Keratinocyte (primary cell): ENCODE measurements around the gene VAMP1. TPM values are rescaled to one million over a fixed set of nuclear protein-coding genes. Genes with fewer than 3 reads are reported as not detected.

Experiments used
- DNase-seq: peaks from one replicate; pipeline ENCODE4 v3.0.0-alpha.2; 2011; ENCODE audit warnings: low read depth, missing footprints, low spot score
- FAIRE-seq: peaks from 2 replicates; lab custom pipeline; 2011; peaks lifted over from hg19 to GRCh38; lab: Jason Lieb, UNC
- H2AFZ ChIP-seq: 2 replicates; pipeline ENCODE4 v1.6.0; 2012; ENCODE audit warnings: low read length, control low read depth, inconsistent platforms; ENCODE audit not compliant: control insufficient read depth
- H3K27ac ChIP-seq: 2 replicates; pipeline ENCODE4 v1.5.1; 2011; ENCODE audit warnings: low read length; ENCODE audit not compliant: control insufficient read depth, insufficient read depth
- H3K27me3 ChIP-seq: 3 replicates; pipeline ENCODE4 v1.6.0; 2011; ENCODE audit warnings: low read length; ENCODE audit not compliant: control insufficient read depth, insufficient read depth; ENCODE audit errors: extremely low read depth
- H3K36me3 ChIP-seq, 2 experiments: 2 replicates in 1 of 2; 3 replicates in 1 of 2; pipeline ENCODE4 v1.5.1; 2011; ENCODE audit warnings: low read length in 2 of 2, mild to moderate bottlenecking in 1 of 2; ENCODE audit not compliant: control insufficient read depth in 2 of 2, insufficient read depth in 2 of 2; ENCODE audit errors: extremely low read depth in 1 of 2
- H3K4me1 ChIP-seq: 3 replicates; pipeline ENCODE4 v1.5.1; 2011; ENCODE audit warnings: low read length; ENCODE audit not compliant: control insufficient read depth, insufficient read depth; ENCODE audit errors: extremely low read depth
- H3K4me2 ChIP-seq: 3 replicates; pipeline ENCODE4 v1.6.0; 2011; ENCODE audit warnings: low read depth, low read length; ENCODE audit not compliant: control insufficient read depth, insufficient read depth; ENCODE audit errors: extremely low read depth
- H3K4me3 ChIP-seq, 3 experiments: fragments of 200-600 bp in 1 of 3; sonication (generic) in 1 of 3; 2 replicates in 2 of 3; 3 replicates in 1 of 3; pipeline ENCODE4 v1.5.1; 2011 to 2016; ENCODE audit warnings: low read length in 3 of 3, mild to moderate bottlenecking in 3 of 3, control low read depth in 2 of 3, inconsistent platforms in 1 of 3, low read depth in 1 of 3, mixed read lengths in 1 of 3, mixed run types in 1 of 3, moderate library complexity in 1 of 3; ENCODE audit not compliant: control insufficient read depth in 2 of 3, insufficient read depth in 2 of 3; ENCODE audit errors: extremely low read depth in 1 of 3
- H3K79me2 ChIP-seq: 2 replicates; pipeline ENCODE4 v1.6.0; 2012; ENCODE audit warnings: low read length; ENCODE audit not compliant: control insufficient read depth, insufficient read depth
- H3K9ac ChIP-seq: 3 replicates; pipeline ENCODE4 v1.6.0; 2011; ENCODE audit warnings: low read length; ENCODE audit not compliant: control insufficient read depth, insufficient read depth; ENCODE audit errors: extremely low read depth
- H3K9me1 ChIP-seq: 3 replicates; pipeline ENCODE4 v1.6.0; 2011; ENCODE audit warnings: low read length; ENCODE audit not compliant: control insufficient read depth, insufficient read depth; ENCODE audit errors: extremely low read depth
- H3K9me3 ChIP-seq: 2 replicates; pipeline ENCODE4 v1.5.1; 2012; ENCODE audit warnings: low read depth, low read length; ENCODE audit not compliant: control insufficient read depth
- H4K20me1 ChIP-seq: 3 replicates; pipeline ENCODE4 v1.6.0; 2011; ENCODE audit warnings: low read length; ENCODE audit not compliant: control insufficient read depth, insufficient read depth; ENCODE audit errors: extremely low read depth
- CTCF ChIP-seq, 3 experiments: IDR thresholded peaks in 1 of 3; conservative IDR thresholded peaks in 1 of 3; optimal IDR thresholded peaks in 1 of 3; 2 replicates in 2 of 3; 3 replicates in 1 of 3; pipeline versions ENCODE3 to v1.5.1; 2011; ENCODE audit warnings: low read length in 3 of 3, mild to moderate bottlenecking in 3 of 3, moderate library complexity in 2 of 3, control low read depth in 1 of 3, inconsistent platforms in 1 of 3; ENCODE audit not compliant: insufficient read depth in 2 of 3; ENCODE audit errors: extremely low read depth in 1 of 3
- EZH2 ChIP-seq: IDR thresholded peaks from one replicate; pipeline ENCODE4 v1.6.1; 2012; ENCODE audit warnings: inconsistent platforms, mild to moderate bottlenecking, low read length, moderate library complexity
- dilution Hi-C: fragments of 300-500 bp; cut with MboI; formaldehyde crosslinking; loops from one replicate; pipeline ENCODE4 v1.7.0; 2020; ENCODE audit warnings: low sequenced_read_pairs; ENCODE audit not compliant: extremely low pct_ligation_motif_present
- polyA plus RNA-seq, 5 experiments: library from polyadenylated mRNA; depleted of rRNA in 3 of 5; stranded (reverse) in 3 of 5; stranded (forward) in 1 of 5; unstranded in 1 of 5; fragments of >200 nt; gene quantifications; 1 replicate in 1 of 5; 2 replicates in 3 of 5; 3 replicates in 1 of 5; pipeline versions ENCODE4 v1.2.1 to v1.2.3, GENCODE V29; 2011 to 2012; ENCODE audit warnings: missing spikeins in 2 of 5, low read depth in 1 of 5, low replicate concordance in 1 of 5

Gene VAMP1
- polyA plus RNA-seq, 1 donor (not counting 4 experiments of a cell fraction or from before 2014, with no cell fraction given): 6.7 TPM

GRCh38 chr12:6418796-6419195 lies 51.7 kb downstream of the VAMP1 start:
- dilution Hi-C loops: no loop called here
- Histone ChIP-seq H3K4me3 (no peak overlapping the region), H3K4me1 (no peaks in the 10 kb centered on the region), H3K27ac (no peak overlapping the region), H3K9me3 (no peaks in the 10 kb centered on the region), H3K9ac (no peak overlapping the region), H3K27me3 (no peaks in the 10 kb centered on the region), H4K20me1 (no peaks in the 10 kb centered on the region), H3K79me2 (no peaks in the 10 kb centered on the region), H3K36me3 (peaks cover 0 to 7% of the 10 kb centered on the region in 2 experiments), H3K9me1 (no peaks in the 10 kb centered on the region), H3K4me2 (no peak overlapping the region), H2AFZ (no peak overlapping the region)
- no peak for TF ChIP-seq CTCF (optimal IDR thresholded peaks at IDR 0.05 in 1 of 3, IDR thresholded peaks at IDR 0.05 in 1 of 3, conservative IDR thresholded peaks at IDR 0.05 in 1 of 3; ENCODE audit: extremely low read depth in 1 of 3, insufficient read depth in 2 of 3, low read length in 3 of 3)
- TF ChIP-seq EZH2: no peak
- no peak for DNase-seq
- no peak for FAIRE-seq

GRCh38 chr12:6416596-6416995 lies 53.9 kb downstream of the VAMP1 start:
- H3K36me3 ChIP-seq: peaks cover 0 to 8% of the 10 kb centered on the region in 2 experiments
- H2AFZ ChIP-seq: no peak overlapping the region
- no peak for DNase-seq
- no peaks in the 10 kb centered on the region for H4K20me1 ChIP-seq
- no peaks in the 10 kb centered on the region for H3K9me3 ChIP-seq
- no peaks in the 10 kb centered on the region for H3K4me1 ChIP-seq
- TF ChIP-seq EZH2: no peak
- no peak for TF ChIP-seq CTCF (optimal IDR thresholded peaks at IDR 0.05 in 1 of 3, IDR thresholded peaks at IDR 0.05 in 1 of 3, conservative IDR thresholded peaks at IDR 0.05 in 1 of 3; ENCODE audit: extremely low read depth in 1 of 3, insufficient read depth in 2 of 3, low read length in 3 of 3)
- FAIRE-seq: no peak
- H3K9ac ChIP-seq: no peak overlapping the region
- dilution Hi-C loops: no loop called here
- no peak overlapping the region for H3K4me3 ChIP-seq
- H3K9me1 ChIP-seq: no peaks in the 10 kb centered on the region
- H3K27me3 ChIP-seq: no peaks in the 10 kb centered on the region
- no peak overlapping the region for H3K4me2 ChIP-seq
- H3K79me2 ChIP-seq: no peaks in the 10 kb centered on the region
- no peak overlapping the region for H3K27ac ChIP-seq

Other genes with a start within 250 kb of the VAMP1 start
- gene PLEKHG6, start 160.0 kb downstream of the VAMP1 start, polyA plus RNA-seq: 0.74 to 1.9 TPM (median 0.81 TPM) in 3 replicates
- gene TNFRSF1A, start 128.6 kb downstream of the VAMP1 start, polyA plus RNA-seq: 54.0 to 157 TPM (median 101 TPM) in 3 replicates
- gene SCNN1A, start 95.1 kb downstream of the VAMP1 start, polyA plus RNA-seq: 3.8 to 13.2 TPM (median 11.1 TPM) in 3 replicates
- 39.5 to 101 TPM (median 42.7 TPM) in 3 replicates for gene LTBR, start 86.5 kb downstream of the VAMP1 start, polyA plus RNA-seq
- not detected in 3 replicates for gene CD27, start 25.7 kb downstream of the VAMP1 start, polyA plus RNA-seq
- gene TAPBPL, start 18.6 kb downstream of the VAMP1 start, polyA plus RNA-seq: 4.2 to 6.0 TPM (median 4.8 TPM) in 3 replicates
- 76.5 to 184 TPM (median 130 TPM) in 3 replicates for gene MRPL51, start 22.6 kb upstream of the VAMP1 start, polyA plus RNA-seq
- gene NCAPD2, start 23.4 kb upstream of the VAMP1 start, polyA plus RNA-seq: 12.3 to 34.6 TPM (median 33.7 TPM) in 3 replicates
- gene GAPDH, start 63.8 kb upstream of the VAMP1 start, polyA plus RNA-seq: 8,390 to 11,361 TPM (median 8,495 TPM) in 3 replicates
- gene IFFO1, start 85.4 kb upstream of the VAMP1 start, polyA plus RNA-seq: 0.67 to 1.0 TPM (median 0.75 TPM) in 3 replicates
- 85.9 to 108 TPM (median 94.4 TPM) in 3 replicates for gene NOP2, start 97.6 kb upstream of the VAMP1 start, polyA plus RNA-seq
- gene CHD4, start 136.7 kb upstream of the VAMP1 start, polyA plus RNA-seq: 79.7 to 93.1 TPM (median 81.2 TPM) in 3 replicates
- 6.7 to 11.7 TPM (median 8.3 TPM) in 3 replicates for gene LPAR5, start 165.3 kb upstream of the VAMP1 start, polyA plus RNA-seq
- 0.07 to 0.21 TPM (median 0.09 TPM) in 3 replicates for gene ACRBP, start 176.8 kb upstream of the VAMP1 start, polyA plus RNA-seq
- 25.5 to 31.6 TPM (median 30.4 TPM) in 3 replicates for gene ING4, start 192.4 kb upstream of the VAMP1 start, polyA plus RNA-seq
- gene ZNF384, start 218.7 kb upstream of the VAMP1 start, polyA plus RNA-seq: 29.0 to 44.0 TPM (median 29.8 TPM) in 3 replicates
- gene PIANP, start 230.1 kb upstream of the VAMP1 start, polyA plus RNA-seq: not detected in 3 replicates